ENCODE results near the gene SNED1. TPM values are rescaled to one million over a fixed set of nuclear protein-coding genes. Genes with fewer than 3 reads are reported as not detected.

The SNED1 gene
- 0.30 to 1.1 TPM (median 0.53 TPM) in 5 replicates for total RNA-seq (2022; extraction: Qiagen RNA extraction; ENCODE audit: low read depth)

DNA sequence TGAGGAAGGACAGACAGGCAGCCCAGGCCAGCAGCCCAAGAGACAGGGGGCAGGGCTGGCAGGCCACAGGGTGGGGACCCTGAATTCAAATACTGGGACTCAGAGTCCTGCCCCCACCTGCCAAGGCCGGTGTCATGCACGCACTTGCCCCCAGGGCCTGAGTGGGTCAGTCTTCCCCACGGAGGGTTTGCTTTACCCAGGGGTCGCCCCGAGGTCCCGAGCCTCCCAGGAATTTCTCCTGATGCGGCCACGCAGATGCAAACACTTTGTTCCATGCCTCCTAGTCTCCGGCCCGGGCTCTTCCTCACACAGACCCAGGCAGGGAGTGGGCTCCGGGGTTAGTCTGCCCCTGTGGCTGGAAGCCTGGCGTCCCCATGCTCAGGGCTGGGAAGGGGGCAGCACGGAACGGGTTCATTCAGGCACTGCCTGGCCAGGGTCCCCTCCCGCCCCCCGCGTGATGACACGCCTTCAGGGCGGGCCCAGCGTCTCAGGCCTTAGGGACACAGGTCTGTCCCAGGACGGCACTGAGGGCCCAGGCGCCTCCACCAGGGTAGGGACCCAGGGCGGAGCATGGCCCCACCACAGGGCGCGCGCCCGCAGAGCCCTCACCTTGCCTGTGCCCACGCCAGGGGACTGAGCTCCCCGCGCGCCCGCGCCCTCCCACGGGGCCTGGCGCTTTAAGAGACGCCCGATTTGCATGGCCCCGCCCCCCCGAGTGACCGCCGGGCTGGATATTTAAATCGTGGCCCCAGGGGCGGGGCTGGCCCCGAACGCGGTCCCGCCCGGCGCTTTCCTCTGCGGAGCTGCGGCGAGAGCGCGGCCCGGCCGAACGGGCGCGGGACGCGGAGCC is at the start of gene SNED1:
SNED1 (plus strand) TSS at position 763 of the 850 bp plus-strand sequence. CDS start 220 bp downstream, outside the sequence.

DNA sequence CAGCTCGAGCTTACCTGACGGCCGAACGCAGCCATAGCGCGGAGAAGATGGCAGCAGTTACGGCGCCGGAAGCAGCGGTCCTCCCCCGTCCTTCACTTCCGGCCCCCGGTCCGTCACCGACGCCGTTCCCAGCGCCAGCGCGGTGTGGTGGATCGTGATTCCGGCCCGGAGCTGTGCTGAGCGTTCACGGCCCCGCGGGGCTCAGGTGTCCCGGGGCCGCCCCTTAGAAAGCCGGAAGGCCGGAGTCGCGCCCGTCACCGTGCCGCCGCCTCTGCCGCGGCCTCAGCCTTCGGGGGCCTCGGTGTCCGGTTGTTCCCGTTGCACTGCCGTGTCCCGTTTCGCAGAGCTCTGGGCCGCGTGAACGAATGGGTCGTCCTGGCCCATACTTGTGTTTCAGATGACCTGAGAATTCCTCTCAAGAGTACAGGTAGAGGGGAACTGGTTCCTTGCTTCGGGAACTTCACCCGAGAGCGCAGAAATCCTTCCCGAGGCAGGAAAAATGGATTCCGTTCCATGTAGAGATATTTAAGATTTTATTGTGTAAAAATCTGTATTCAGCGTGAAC is 103.9 kb downstream of the SNED1 start, which contains the start of gene MTERF4:
MTERF4 (minus strand) TSS at position 49 of the 565 bp plus-strand sequence; CDS start at position 35, 14 bp downstream.

Other genes starting within 250 kb of the SNED1 start
- 0.56 to 0.75 TPM (median 0.66 TPM) in 5 replicates for gene KIF1A, start 178.4 kb upstream of the SNED1 start, total RNA-seq (2022; extraction: Qiagen RNA extraction; ENCODE audit: low read depth)
- gene AGXT, start 129.8 kb upstream of the SNED1 start, total RNA-seq (2022; extraction: Qiagen RNA extraction; ENCODE audit: low read depth): not detected in 5 replicates
- 0.08 to 0.17 TPM (median 0.09 TPM) in 3 of 5 replicates, not detected in the others for gene MAB21L4, start 102.5 kb upstream of the SNED1 start, total RNA-seq (2022; extraction: Qiagen RNA extraction; ENCODE audit: low read depth)
- gene CROCC2, start 92.3 kb upstream of the SNED1 start, total RNA-seq (2022; extraction: Qiagen RNA extraction; ENCODE audit: low read depth): not detected in 5 replicates
- 22.5 to 24.5 TPM (median 23.1 TPM) in 5 replicates for gene MTERF4, start 103.7 kb downstream of the SNED1 start, total RNA-seq (2022; extraction: Qiagen RNA extraction; ENCODE audit: low read depth)
- gene PASK, start 150.9 kb downstream of the SNED1 start, total RNA-seq (2022; extraction: Qiagen RNA extraction; ENCODE audit: low read depth): 6.3 to 8.6 TPM (median 6.9 TPM) in 5 replicates
- 54.1 to 72.3 TPM (median 66.4 TPM) in 5 replicates for gene PPP1R7, start 151.8 kb downstream of the SNED1 start, total RNA-seq (2022; extraction: Qiagen RNA extraction; ENCODE audit: low read depth)
- 1.7 to 2.7 TPM (median 1.9 TPM) in 5 replicates for gene ANO7, start 190.1 kb downstream of the SNED1 start, total RNA-seq (2022; extraction: Qiagen RNA extraction; ENCODE audit: low read depth)

Data from A549 treated with RU486 at 1 μM for 4 hours (cell line).